ENCODE results near the gene MSX1.

MSX1 gene

DNA sequence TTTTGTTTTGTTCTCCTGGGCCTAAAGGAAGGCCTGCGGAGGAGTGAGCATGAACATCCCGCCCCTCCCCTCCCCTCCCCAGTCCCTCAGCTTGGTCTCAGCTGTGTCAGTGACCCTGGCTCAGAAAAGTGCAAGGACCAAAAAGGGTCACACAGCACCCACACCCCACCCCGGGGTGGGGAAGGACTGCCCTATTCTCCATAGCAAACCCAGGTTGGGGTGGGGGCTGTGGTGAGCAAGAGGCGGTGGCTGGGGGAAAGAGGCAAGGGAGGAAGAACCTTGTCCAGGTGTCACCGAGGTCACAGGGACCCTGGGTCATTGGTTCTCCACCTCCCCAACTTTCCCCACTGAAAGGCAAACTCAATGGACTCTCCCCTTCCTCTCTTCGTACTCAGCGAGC, 7.6 kb upstream of the MSX1 start:
- TF ChIP-seq, protein P1, sequence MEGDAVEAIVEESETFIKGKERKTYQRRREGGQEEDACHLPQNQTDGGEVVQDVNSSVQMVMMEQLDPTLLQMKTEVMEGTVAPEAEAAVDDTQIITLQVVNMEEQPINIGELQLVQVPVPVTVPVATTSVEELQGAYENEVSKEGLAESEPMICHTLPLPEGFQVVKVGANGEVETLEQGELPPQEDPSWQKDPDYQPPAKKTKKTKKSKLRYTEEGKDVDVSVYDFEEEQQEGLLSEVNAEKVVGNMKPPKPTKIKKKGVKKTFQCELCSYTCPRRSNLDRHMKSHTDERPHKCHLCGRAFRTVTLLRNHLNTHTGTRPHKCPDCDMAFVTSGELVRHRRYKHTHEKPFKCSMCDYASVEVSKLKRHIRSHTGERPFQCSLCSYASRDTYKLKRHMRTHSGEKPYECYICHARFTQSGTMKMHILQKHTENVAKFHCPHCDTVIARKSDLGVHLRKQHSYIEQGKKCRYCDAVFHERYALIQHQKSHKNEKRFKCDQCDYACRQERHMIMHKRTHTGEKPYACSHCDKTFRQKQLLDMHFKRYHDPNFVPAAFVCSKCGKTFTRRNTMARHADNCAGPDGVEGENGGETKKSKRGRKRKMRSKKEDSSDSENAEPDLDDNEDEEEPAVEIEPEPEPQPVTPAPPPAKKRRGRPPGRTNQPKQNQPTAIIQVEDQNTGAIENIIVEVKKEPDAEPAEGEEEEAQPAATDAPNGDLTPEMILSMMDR (IDR thresholded peaks at IDR 0.05) = no peak

- TF ChIP-seq, protein P1 (IDR thresholded peaks at IDR 0.05) = no peak
These were observed 6.7 kb upstream of the MSX1 start for GRCh38 chr4:4852591-4853362.

- TF ChIP-seq, protein P1 (IDR thresholded peaks at IDR 0.05) = no peak
These were observed 6.1 kb upstream of the MSX1 start for GRCh38 chr4:4853371-4853823.

DNA sequence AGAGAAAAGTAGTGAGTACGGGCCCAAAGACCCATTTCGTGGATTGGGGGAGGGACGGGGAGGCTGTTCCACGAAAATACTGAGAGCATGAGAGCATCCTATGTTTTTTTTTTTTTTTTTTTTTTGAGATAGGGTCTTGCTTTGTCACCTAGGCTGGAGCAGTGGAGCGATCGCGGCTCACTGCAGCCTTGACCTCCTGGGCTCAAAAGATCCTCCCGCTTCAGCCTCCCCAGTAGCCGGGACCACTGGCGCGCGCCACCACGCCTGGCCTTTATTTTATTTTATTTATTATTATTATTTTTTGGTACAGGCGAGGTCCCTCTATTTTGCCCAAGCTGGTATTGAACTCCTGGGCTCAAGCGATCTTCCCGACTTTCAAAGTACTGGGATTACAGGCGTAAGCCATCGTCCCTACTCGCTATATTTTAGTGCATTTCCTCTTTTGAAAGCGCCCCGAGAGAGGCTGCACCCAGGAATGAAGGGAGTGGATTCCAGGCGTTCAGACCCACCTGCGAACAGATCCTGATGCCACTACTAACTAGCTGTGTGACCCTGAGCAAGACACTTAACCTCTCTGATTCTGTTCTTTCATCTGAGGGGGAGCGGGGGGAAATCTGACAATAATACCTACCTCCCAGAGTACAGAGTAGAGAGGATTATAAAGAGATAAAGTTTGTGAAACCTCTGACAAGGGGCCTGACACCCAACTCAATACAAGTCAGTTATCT, 5.4 kb upstream of the MSX1 start:
- TF ChIP-seq, protein P1 (IDR thresholded peaks at IDR 0.05) = no peak

- TF ChIP-seq, protein P1 (IDR thresholded peaks at IDR 0.05) = no peak
These were observed 4.7 kb upstream of the MSX1 start for GRCh38 chr4:4854649-4855295.

GRCh38 chr4:4855301-4856070, 4.0 kb upstream of the MSX1 start:
- TF ChIP-seq, protein P1 (IDR thresholded peaks at IDR 0.05) = no peak

All from LNCAP (cell line).